ENCODE results near the gene SPOCK3. TPM values are rescaled to one million over a fixed set of nuclear protein-coding genes. Genes with fewer than 3 reads are reported as not detected.

The SPOCK3 gene
- total and polyA plus RNA-seq, 2 donors (not counting 3 experiments of a cell fraction or from before 2014, with no cell fraction given) = 0.10 TPM; not detected in 1

DNA sequence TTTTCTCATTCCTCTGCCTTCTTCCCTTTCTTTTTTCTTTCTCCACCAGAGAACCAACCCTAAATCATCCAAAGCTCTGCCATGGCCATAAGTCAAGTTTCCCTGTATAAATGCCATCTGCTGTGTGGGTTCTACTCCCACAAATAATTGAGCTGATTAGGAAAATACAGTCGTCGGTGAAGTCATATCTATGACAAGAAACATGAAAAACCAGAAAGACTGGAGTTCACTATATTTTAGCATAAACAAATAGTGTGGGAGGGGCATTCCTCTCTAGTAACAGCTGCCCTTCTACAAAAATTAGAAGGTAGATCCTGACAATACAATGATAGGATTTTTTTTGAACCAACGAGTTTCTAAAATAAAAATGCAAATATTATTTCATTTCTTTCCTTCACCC, 48.8 kb downstream of the SPOCK3 start:
- intact Hi-C loops (cut with micrococcal nuclease) (no loop called here), dilution Hi-C loops (cut with MboI; ENCODE audit: extremely low pct_ligation_motif_present, low sequenced_read_pairs) (no loop called here)
- Histone ChIP-seq H3K27ac (ENCODE audit: insufficient read depth, low read depth, low read length) (no peak overlapping the region), H3K4me3 (replicated peaks in 1 of 3; ENCODE audit: insufficient read depth in 1 of 3, low read depth in 1 of 3, low read length in 3 of 3) (no peak overlapping the region), H3K9me1 (replicated peaks; ENCODE audit: control insufficient read depth, extremely low read depth, insufficient read depth, low read length) (no peaks in the 10 kb centered on the region), H3K4me1 (ENCODE audit: control insufficient read depth, extremely low read depth, insufficient read depth, low read length) (no peaks in the 10 kb centered on the region), H3K36me3 (ENCODE audit: control insufficient read depth in 2 of 2, extremely low read depth in 1 of 2, insufficient read depth in 2 of 2, low read length in 2 of 2) (no peaks in the 10 kb centered on the region), H2AFZ (ENCODE audit: low read depth, low read length) (no peak overlapping the region), H3K9ac (replicated peaks; ENCODE audit: extremely low read depth, insufficient read depth, low read length) (no peak overlapping the region), H3K4me2 (ENCODE audit: insufficient read depth, low read length) (no peak overlapping the region), H3K9me3 (replicated peaks; ENCODE audit: control insufficient read depth, insufficient read depth, low read length) (no peaks in the 10 kb centered on the region), H3K27me3 (ENCODE audit: control insufficient read depth in 2 of 2, insufficient read depth in 2 of 2, low read length in 2 of 2) (no peaks in the 10 kb centered on the region), H3K79me2 (ENCODE audit: control insufficient read depth, insufficient read depth, low read length) (no peaks in the 10 kb centered on the region), H4K20me1 (replicated peaks; ENCODE audit: control insufficient read depth, extremely low read depth, insufficient read depth, low read length) (no peaks in the 10 kb centered on the region)
- ChIA-PET POLR2A (no interaction called here), CTCF (no interaction called here)
- TF ChIP-seq FOS (IDR thresholded peaks at IDR 0.05; ENCODE audit: borderline replicate concordance, insufficient read depth, low read length) (no peak), POLR2A (IDR thresholded peaks at IDR 0.05; ENCODE audit: low read depth, low read length) (no peak), EZH2 (IDR thresholded peaks at IDR 0.05; ENCODE audit: borderline replicate concordance, low read depth, low read length, severe bottlenecking) (no peak), JUN (IDR thresholded peaks at IDR 0.05; ENCODE audit: borderline replicate concordance, insufficient read depth, insufficient read length, low read depth) (no peak), POLR2AphosphoS5 (IDR thresholded peaks at IDR 0.05; ENCODE audit: insufficient read depth, low read depth, low read length) (no peak), GATA2 (IDR thresholded peaks at IDR 0.05; ENCODE audit: insufficient read depth, insufficient read length, low read depth, low read length) (no peak), MYC (IDR thresholded peaks at IDR 0.05; ENCODE audit: low read depth, low read length) (no peak)
- TF ChIP-seq, protein P1, sequence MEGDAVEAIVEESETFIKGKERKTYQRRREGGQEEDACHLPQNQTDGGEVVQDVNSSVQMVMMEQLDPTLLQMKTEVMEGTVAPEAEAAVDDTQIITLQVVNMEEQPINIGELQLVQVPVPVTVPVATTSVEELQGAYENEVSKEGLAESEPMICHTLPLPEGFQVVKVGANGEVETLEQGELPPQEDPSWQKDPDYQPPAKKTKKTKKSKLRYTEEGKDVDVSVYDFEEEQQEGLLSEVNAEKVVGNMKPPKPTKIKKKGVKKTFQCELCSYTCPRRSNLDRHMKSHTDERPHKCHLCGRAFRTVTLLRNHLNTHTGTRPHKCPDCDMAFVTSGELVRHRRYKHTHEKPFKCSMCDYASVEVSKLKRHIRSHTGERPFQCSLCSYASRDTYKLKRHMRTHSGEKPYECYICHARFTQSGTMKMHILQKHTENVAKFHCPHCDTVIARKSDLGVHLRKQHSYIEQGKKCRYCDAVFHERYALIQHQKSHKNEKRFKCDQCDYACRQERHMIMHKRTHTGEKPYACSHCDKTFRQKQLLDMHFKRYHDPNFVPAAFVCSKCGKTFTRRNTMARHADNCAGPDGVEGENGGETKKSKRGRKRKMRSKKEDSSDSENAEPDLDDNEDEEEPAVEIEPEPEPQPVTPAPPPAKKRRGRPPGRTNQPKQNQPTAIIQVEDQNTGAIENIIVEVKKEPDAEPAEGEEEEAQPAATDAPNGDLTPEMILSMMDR (IDR thresholded peaks at IDR 0.05; ENCODE audit: extremely low read depth in 1 of 2, insufficient read depth in 1 of 2, low read depth in 1 of 2, low read length in 2 of 2) = no peak
- TF ChIP-seq, protein P2, sequence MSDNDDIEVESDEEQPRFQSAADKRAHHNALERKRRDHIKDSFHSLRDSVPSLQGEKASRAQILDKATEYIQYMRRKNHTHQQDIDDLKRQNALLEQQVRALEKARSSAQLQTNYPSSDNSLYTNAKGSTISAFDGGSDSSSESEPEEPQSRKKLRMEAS (IDR thresholded peaks at IDR 0.05; ENCODE audit: insufficient read depth, insufficient read length) = no peak
- DNase-seq (ENCODE audit: low read depth, low spot score) (no peak), FAIRE-seq (no peak)
- BruUV-seq (replicated peaks) = no TSS peak
